ENCODE data around the gene FRMD1. TPM values are rescaled to one million over a fixed set of nuclear protein-coding genes. Genes with fewer than 3 reads are reported as not detected.

Gene FRMD1
- total and polyA plus RNA-seq, 2 donors (not counting 1 experiment from before 2014, with no cell fraction given), result not detected

GRCh38 chr6:168039849-168040248, 39.2 kb downstream of the FRMD1 start:
- TF ChIP-seq EZH2 (IDR thresholded peaks at IDR 0.05; ENCODE audit: borderline replicate concordance, insufficient read depth, low read depth, low read length, poor library complexity, severe bottlenecking), result no peak
- TF ChIP-seq CTCF (IDR thresholded peaks at IDR 0.05), result no peak
- Mint-ChIP-seq H3K4me3 (no peak overlapping the region), H3K4me1 (no peaks in the 10 kb centered on the region), H3K9me3 (ENCODE audit: insufficient read depth) (peaks cover 6% of the 10 kb centered on the region), H3K27ac (no peak overlapping the region), H3K27me3 (peaks cover 20% of the 10 kb centered on the region)
- Histone ChIP-seq H3K27me3 (replicated peaks in 1 of 4; ENCODE audit: control extremely low read depth in 1 of 4, control insufficient read depth in 3 of 4, insufficient read depth in 4 of 4, low read length in 3 of 4) (peaks cover 0 to 6% (median 2%) of the 10 kb centered on the region in 4 experiments), H3K27ac (ENCODE audit: low read length in 2 of 2) (no peak overlapping the region), H3K9ac (ENCODE audit: low read length) (no peak overlapping the region), H4K20me1 (ENCODE audit: control insufficient read depth, insufficient read depth, low read length, poor library complexity, severe bottlenecking) (no peaks in the 10 kb centered on the region), H3K36me3 (replicated peaks in 1 of 2; ENCODE audit: control extremely low read depth in 1 of 2, control insufficient read depth in 1 of 2, extremely low read depth in 1 of 2, insufficient read depth in 2 of 2, low read length in 1 of 2) (no peaks in the 10 kb centered on the region), H3K4me3 (ENCODE audit: control extremely low read depth in 1 of 5, extremely low read depth in 1 of 5, insufficient read depth in 1 of 5, low read depth in 2 of 5, low read length in 4 of 5) (no peak overlapping the region), H2AFZ (ENCODE audit: insufficient read depth, low read depth, low read length, poor library complexity, severe bottlenecking) (no peak overlapping the region), H3K4me2 (replicated peaks; ENCODE audit: low read depth, low read length, poor library complexity, severe bottlenecking) (no peak overlapping the region), H3K9me3 (ENCODE audit: control extremely low read depth in 1 of 3, control insufficient read depth in 2 of 3, insufficient read depth in 1 of 3, low read length in 2 of 3) (peaks cover 0 to 79% (median 24%) of the 10 kb centered on the region in 3 donors), H3K4me1 (ENCODE audit: control insufficient read depth in 2 of 2, insufficient read depth in 2 of 2, low read length in 2 of 2) (no peaks in the 10 kb centered on the region), H3K79me2 (ENCODE audit: control insufficient read depth, insufficient read depth, low read length) (no peaks in the 10 kb centered on the region)
- CTCF ChIA-PET, result no interaction called here
- POLR2A ChIA-PET, result no interaction called here
- ATAC-seq (ENCODE audit: low read depth), result no peak
- no peak for DNase-seq
- intact Hi-C loops (cut with micrococcal nuclease), result no loop called here
- WGBS (ENCODE audit: insufficient coverage), result 87% methylated on average over 13 of the region's 13 CpGs

GRCh38 chr6:168039301-168039700, 39.7 kb downstream of the FRMD1 start:
- Mint-ChIP-seq H3K9me3 (ENCODE audit: insufficient read depth) (peaks cover 6% of the 10 kb centered on the region), H3K27ac (no peak overlapping the region), H3K4me3 (no peak overlapping the region), H3K4me1 (no peaks in the 10 kb centered on the region), H3K27me3 (peaks cover 23% of the 10 kb centered on the region)
- no peaks in the 10 kb centered on the region for H3K4me1 ChIP-seq (ENCODE audit: control insufficient read depth in 2 of 2, insufficient read depth in 2 of 2, low read length in 2 of 2)
- no peak overlapping the region for H3K4me3 ChIP-seq (ENCODE audit: control extremely low read depth in 1 of 5, extremely low read depth in 1 of 5, insufficient read depth in 1 of 5, low read depth in 2 of 5, low read length in 4 of 5)
- DNase-seq, result no peak
- peaks cover 0 to 73% (median 24%) of the 10 kb centered on the region in 3 donors for H3K9me3 ChIP-seq (ENCODE audit: control extremely low read depth in 1 of 3, control insufficient read depth in 2 of 3, insufficient read depth in 1 of 3, low read length in 2 of 3)
- POLR2A ChIA-PET, result no interaction called here
- H3K27ac ChIP-seq (ENCODE audit: low read length in 2 of 2), result no peak overlapping the region
- no peak overlapping the region for H2AFZ ChIP-seq (ENCODE audit: insufficient read depth, low read depth, low read length, poor library complexity, severe bottlenecking)
- H4K20me1 ChIP-seq (ENCODE audit: control insufficient read depth, insufficient read depth, low read length, poor library complexity, severe bottlenecking), result no peaks in the 10 kb centered on the region
- intact Hi-C loops (cut with micrococcal nuclease), result no loop called here
- WGBS (ENCODE audit: insufficient coverage), result 100% methylated on average over 3 of the region's 4 CpGs
- H3K4me2 ChIP-seq (replicated peaks; ENCODE audit: low read depth, low read length, poor library complexity, severe bottlenecking), result no peak overlapping the region
- peaks cover 0 to 6% (median 2%) of the 10 kb centered on the region in 4 experiments for H3K27me3 ChIP-seq (replicated peaks in 1 of 4; ENCODE audit: control extremely low read depth in 1 of 4, control insufficient read depth in 3 of 4, insufficient read depth in 4 of 4, low read length in 3 of 4)
- no peak overlapping the region for H3K9ac ChIP-seq (ENCODE audit: low read length)
- no peaks in the 10 kb centered on the region for H3K36me3 ChIP-seq (replicated peaks in 1 of 2; ENCODE audit: control extremely low read depth in 1 of 2, control insufficient read depth in 1 of 2, extremely low read depth in 1 of 2, insufficient read depth in 2 of 2, low read length in 1 of 2)
- TF ChIP-seq EZH2 (IDR thresholded peaks at IDR 0.05; ENCODE audit: borderline replicate concordance, insufficient read depth, low read depth, low read length, poor library complexity, severe bottlenecking) (no peak), CTCF (IDR thresholded peaks at IDR 0.05) (no peak)
- H3K79me2 ChIP-seq (ENCODE audit: control insufficient read depth, insufficient read depth, low read length), result no peaks in the 10 kb centered on the region
- no peak for ATAC-seq (ENCODE audit: low read depth)
- CTCF ChIA-PET, result no interaction called here
